ENCODE data around the gene HHEX.
A peak's percentile ranks its signal among the peaks of the same experiment; 100 is the strongest.

The HHEX gene

DNA sequence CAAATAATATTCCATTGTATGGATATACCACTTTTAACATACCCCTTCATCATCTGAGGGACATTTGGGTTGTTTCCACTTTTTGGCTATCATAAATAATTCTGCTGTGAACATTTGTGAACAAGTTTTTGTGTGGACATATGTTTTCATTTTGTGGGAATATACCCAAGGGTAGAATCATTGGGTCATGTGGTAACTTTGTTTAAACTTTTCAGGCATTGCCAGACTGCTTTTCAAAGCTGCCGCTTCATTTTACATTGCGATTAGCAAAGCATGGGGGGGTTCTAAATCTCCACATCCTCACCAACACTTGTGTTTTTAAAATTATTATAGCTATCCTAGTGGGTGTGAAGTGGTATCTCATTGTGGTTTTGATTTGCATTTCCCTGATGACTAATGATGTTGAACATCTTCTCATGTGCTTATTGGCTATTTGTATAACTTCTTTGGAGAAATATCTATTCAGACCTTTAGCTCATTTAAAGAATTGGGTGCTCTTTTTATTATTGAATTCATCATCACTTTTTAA lies 8.4 kb upstream of the HHEX start:
- Histone ChIP-seq H2AFZ (ENCODE audit: low read depth, low read length) (no peak overlapping the region), H4K20me1 (ENCODE audit: insufficient read depth, low read length) (no peaks in the 10 kb centered on the region), H3K4me3 (ENCODE audit: low read length) (no peak overlapping the region), H3K4me2 (ENCODE audit: low read length) (no peak overlapping the region), H3K27ac (ENCODE audit: low read length) (no peak overlapping the region), H3K9me3 (ENCODE audit: insufficient read depth, low read length) (no peaks in the 10 kb centered on the region), H3K9ac (ENCODE audit: low read length) (no peak overlapping the region), H3K4me1 (ENCODE audit: low read length) (no peaks in the 10 kb centered on the region), H3K27me3 (ENCODE audit: low read depth, low read length) (no peaks in the 10 kb centered on the region), H3K36me3 (replicated peaks; ENCODE audit: low read depth, low read length) (no peaks in the 10 kb centered on the region), H3K79me2 (ENCODE audit: low read length) (no peaks in the 10 kb centered on the region)
- TF ChIP-seq, protein P1, sequence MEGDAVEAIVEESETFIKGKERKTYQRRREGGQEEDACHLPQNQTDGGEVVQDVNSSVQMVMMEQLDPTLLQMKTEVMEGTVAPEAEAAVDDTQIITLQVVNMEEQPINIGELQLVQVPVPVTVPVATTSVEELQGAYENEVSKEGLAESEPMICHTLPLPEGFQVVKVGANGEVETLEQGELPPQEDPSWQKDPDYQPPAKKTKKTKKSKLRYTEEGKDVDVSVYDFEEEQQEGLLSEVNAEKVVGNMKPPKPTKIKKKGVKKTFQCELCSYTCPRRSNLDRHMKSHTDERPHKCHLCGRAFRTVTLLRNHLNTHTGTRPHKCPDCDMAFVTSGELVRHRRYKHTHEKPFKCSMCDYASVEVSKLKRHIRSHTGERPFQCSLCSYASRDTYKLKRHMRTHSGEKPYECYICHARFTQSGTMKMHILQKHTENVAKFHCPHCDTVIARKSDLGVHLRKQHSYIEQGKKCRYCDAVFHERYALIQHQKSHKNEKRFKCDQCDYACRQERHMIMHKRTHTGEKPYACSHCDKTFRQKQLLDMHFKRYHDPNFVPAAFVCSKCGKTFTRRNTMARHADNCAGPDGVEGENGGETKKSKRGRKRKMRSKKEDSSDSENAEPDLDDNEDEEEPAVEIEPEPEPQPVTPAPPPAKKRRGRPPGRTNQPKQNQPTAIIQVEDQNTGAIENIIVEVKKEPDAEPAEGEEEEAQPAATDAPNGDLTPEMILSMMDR (IDR thresholded peaks at IDR 0.05; ENCODE audit: low read depth, low read length) = no peak
- no peak for TF ChIP-seq EZH2phosphoT487 (IDR thresholded peaks at IDR 0.05; ENCODE audit: low read depth)

DNA sequence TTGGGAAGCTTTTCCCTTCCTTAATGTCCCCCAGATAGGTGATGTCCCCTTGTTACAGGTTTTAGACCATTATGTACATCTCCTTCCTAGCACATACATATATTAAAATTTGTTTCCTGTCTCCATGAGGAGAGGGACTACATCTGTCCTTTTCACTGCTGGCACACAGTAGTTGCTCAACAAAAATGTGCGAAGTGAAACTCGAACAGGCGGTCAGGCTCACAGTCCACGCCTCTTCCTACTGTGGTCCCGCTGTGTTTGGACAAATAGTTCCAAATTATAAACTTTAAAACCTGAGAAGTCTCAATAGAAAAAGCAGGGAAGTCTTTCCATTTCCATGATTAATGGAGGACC lies 1.2 kb upstream of the HHEX start:
- Histone ChIP-seq H2AFZ (ENCODE audit: low read depth, low read length) (no peak overlapping the region), H3K27me3 (ENCODE audit: low read depth, low read length) (no peaks in the 10 kb centered on the region), H3K4me3 (ENCODE audit: low read length) (peak overlapping the region; percentile 83)

DNA sequence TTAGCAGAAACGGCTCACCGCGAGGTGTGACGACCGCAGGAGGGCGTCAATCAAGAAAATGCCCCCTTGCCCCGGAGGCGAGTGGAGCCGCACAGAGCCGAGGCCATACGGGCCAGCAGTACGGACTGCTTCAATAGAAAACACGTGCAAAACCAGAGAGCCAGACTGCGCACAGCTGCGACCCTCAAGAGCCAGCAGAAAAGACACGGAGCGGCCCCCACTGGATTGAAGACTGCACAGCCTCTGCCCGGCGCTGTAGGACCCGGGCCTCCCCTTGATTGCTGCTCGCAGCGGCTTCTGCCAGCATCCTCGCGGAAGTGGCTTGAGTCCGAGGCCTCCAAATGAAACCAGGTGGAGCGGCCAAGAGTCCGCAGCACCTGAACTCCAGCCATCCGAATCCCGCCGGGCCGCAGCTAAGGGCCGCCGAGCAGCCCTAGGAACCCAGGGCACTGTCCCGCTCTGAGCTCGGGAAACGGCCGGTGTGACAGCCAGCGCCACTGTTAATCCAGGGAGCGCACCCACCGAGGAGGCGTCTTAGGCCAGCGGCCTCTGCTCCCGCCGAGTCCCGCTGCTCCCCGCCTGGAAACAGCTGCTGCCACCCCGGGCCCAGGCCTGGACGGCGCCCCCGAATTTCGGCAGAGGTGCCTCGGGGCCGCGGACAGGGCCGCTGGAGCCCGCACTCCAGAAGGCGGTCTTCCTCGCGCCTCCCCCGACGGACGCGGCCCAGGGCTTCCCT lies 660 bp upstream of the HHEX start:
- H2AFZ ChIP-seq (ENCODE audit: low read depth, low read length) = no peak overlapping the region
- peaks cover 30% of the 10 kb centered on the region for H3K79me2 ChIP-seq (ENCODE audit: low read length)
- H4K20me1 ChIP-seq (ENCODE audit: insufficient read depth, low read length) = peaks cover 25% of the 10 kb centered on the region
- TF ChIP-seq EZH2phosphoT487 (IDR thresholded peaks at IDR 0.05; ENCODE audit: low read depth) = no peak
- TF ChIP-seq, protein P1 (IDR thresholded peaks at IDR 0.05; ENCODE audit: low read depth, low read length) = peak; percentile 47
- peak overlapping the region; percentile 66 for H3K4me2 ChIP-seq (ENCODE audit: low read length)
- H3K27me3 ChIP-seq (ENCODE audit: low read depth, low read length) = no peaks in the 10 kb centered on the region
- H3K27ac ChIP-seq (ENCODE audit: low read length) = peak overlapping the region; percentile 45
- peaks cover 18% of the 10 kb centered on the region for H3K4me1 ChIP-seq (ENCODE audit: low read length)
- peaks cover 28% of the 10 kb centered on the region for H3K36me3 ChIP-seq (replicated peaks; ENCODE audit: low read depth, low read length)
- H3K4me3 ChIP-seq (ENCODE audit: low read length) = peak overlapping the region; percentile 83
- no peaks in the 10 kb centered on the region for H3K9me3 ChIP-seq (ENCODE audit: insufficient read depth, low read length)
- H3K9ac ChIP-seq (ENCODE audit: low read length) = peak overlapping the region; percentile 70

More for the DNA sequence above, 1.2 kb upstream of the HHEX start:
- H3K79me2 ChIP-seq (ENCODE audit: low read length) = peaks cover 30% of the 10 kb centered on the region
- H3K36me3 ChIP-seq (replicated peaks; ENCODE audit: low read depth, low read length) = peaks cover 23% of the 10 kb centered on the region
- no peak overlapping the region for H3K27ac ChIP-seq (ENCODE audit: low read length)
- peaks cover 25% of the 10 kb centered on the region for H4K20me1 ChIP-seq (ENCODE audit: insufficient read depth, low read length)
- H3K4me2 ChIP-seq (ENCODE audit: low read length) = peak overlapping the region; percentile 66
- H3K4me1 ChIP-seq (ENCODE audit: low read length) = peaks cover 18% of the 10 kb centered on the region
- no peaks in the 10 kb centered on the region for H3K9me3 ChIP-seq (ENCODE audit: insufficient read depth, low read length)
- TF ChIP-seq EZH2phosphoT487 (IDR thresholded peaks at IDR 0.05; ENCODE audit: low read depth) = no peak
- TF ChIP-seq, protein P1 (IDR thresholded peaks at IDR 0.05; ENCODE audit: low read depth, low read length) = no peak
- H3K9ac ChIP-seq (ENCODE audit: low read length) = peak overlapping the region; percentile 70; the same call in 1 of the 2 replicates

DNA sequence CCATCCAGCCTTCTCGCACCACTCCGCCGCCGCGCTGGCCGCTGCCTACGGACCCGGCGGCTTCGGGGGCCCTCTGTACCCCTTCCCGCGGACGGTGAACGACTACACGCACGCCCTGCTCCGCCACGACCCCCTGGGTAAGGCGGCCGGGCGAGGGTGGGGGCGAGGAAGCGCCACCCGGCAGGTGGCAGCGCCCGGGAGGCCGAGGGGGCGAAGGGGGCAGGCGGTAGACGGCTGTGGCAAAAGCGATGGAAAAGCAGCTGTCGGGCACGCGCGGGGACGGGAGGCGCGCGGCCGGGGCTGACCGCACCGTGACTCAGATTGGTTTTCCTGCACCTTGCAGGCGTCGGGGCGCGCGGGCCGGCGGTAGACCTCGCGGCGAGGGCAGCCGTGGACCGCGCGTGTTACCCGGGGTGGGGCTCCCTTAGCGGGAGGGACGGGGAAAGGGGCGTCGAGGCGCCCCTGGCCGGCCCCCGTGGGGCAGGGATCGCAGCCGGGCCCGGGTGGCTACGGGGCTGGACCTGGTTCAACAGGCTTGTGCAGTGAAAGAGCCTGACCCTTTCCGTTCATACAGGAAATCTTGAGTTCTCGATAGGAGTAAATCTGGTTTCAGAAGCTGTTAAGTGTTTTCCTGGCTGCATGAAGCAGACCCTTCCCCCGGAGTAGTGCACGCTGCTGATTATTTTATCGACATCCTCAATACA lies 608 bp downstream of the HHEX start:
- Histone ChIP-seq H3K36me3 (replicated peaks; ENCODE audit: low read depth, low read length) (peaks cover 33% of the 10 kb centered on the region), H2AFZ (ENCODE audit: low read depth, low read length) (no peak overlapping the region; the same call in 1 of the 2 replicates), H3K27me3 (ENCODE audit: low read depth, low read length) (no peaks in the 10 kb centered on the region), H3K27ac (ENCODE audit: low read length) (peak overlapping the region; percentile 72), H3K9ac (ENCODE audit: low read length) (peak overlapping the region; percentile 92), H3K79me2 (ENCODE audit: low read length) (peaks cover 30% of the 10 kb centered on the region), H3K4me1 (ENCODE audit: low read length) (peaks cover 18% of the 10 kb centered on the region), H3K9me3 (ENCODE audit: insufficient read depth, low read length) (no peaks in the 10 kb centered on the region), H3K4me2 (ENCODE audit: low read length) (peak overlapping the region; percentile 94), H4K20me1 (ENCODE audit: insufficient read depth, low read length) (peaks cover 25% of the 10 kb centered on the region), H3K4me3 (ENCODE audit: low read length) (peak overlapping the region; percentile 83)
- TF ChIP-seq, protein P1 (IDR thresholded peaks at IDR 0.05; ENCODE audit: low read depth, low read length) = no peak
- TF ChIP-seq EZH2phosphoT487 (IDR thresholded peaks at IDR 0.05; ENCODE audit: low read depth) = no peak

All from OCI-LY3 (cell line).